ENCODE measurements around the gene NOD2. TPM values are rescaled to one million over a fixed set of nuclear protein-coding genes. Genes with fewer than 3 reads are reported as not detected.

NOD2 gene
- polyA plus RNA-seq, 1 experiment: not detected

DNA sequence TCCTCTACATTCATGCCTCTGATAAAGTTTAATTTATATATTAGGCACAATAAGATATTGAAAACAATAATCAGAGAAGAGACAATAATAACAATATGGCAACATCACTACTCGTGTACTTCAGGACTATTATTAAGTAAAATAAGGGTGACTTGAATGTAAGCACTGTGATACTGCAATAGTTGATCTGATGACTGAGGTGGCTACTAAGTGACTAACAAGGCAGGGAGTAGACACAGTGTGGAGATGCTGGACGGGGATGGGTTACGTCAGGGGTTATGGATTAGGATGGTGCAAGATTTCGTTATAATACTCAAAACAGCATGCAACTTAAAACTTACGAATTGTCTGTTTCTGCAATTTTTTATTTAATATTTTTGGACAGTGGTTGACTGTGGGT lies 81.0 kb downstream of the NOD2 start:
- Histone ChIP-seq H3K9me3 (ENCODE audit: control insufficient read depth, insufficient read depth, low read length) (peaks cover 2% of the 10 kb centered on the region; the same call in 1 of the 2 replicates), H3K27me3 (ENCODE audit: control insufficient read depth, insufficient read depth, low read length) (no peaks in the 10 kb centered on the region), H3K27ac (ENCODE audit: low read depth, low read length) (no peak overlapping the region), H3K4me3 (ENCODE audit: low read depth, low read length) (no peak overlapping the region)
- TF ChIP-seq, protein P1, sequence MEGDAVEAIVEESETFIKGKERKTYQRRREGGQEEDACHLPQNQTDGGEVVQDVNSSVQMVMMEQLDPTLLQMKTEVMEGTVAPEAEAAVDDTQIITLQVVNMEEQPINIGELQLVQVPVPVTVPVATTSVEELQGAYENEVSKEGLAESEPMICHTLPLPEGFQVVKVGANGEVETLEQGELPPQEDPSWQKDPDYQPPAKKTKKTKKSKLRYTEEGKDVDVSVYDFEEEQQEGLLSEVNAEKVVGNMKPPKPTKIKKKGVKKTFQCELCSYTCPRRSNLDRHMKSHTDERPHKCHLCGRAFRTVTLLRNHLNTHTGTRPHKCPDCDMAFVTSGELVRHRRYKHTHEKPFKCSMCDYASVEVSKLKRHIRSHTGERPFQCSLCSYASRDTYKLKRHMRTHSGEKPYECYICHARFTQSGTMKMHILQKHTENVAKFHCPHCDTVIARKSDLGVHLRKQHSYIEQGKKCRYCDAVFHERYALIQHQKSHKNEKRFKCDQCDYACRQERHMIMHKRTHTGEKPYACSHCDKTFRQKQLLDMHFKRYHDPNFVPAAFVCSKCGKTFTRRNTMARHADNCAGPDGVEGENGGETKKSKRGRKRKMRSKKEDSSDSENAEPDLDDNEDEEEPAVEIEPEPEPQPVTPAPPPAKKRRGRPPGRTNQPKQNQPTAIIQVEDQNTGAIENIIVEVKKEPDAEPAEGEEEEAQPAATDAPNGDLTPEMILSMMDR (IDR thresholded peaks at IDR 0.05; ENCODE audit: low read depth, low read length): no peak
- no peak for DNase-seq (ENCODE audit: low read depth, low spot score)
- ChIA-PET CTCF (interaction anchor here (3.1 kb wide), 1 partner anchor 32 kb away, joined by 25 read pairs; no protein-coding TSS in a partner anchor), POLR2A (no interaction called here)

DNA sequence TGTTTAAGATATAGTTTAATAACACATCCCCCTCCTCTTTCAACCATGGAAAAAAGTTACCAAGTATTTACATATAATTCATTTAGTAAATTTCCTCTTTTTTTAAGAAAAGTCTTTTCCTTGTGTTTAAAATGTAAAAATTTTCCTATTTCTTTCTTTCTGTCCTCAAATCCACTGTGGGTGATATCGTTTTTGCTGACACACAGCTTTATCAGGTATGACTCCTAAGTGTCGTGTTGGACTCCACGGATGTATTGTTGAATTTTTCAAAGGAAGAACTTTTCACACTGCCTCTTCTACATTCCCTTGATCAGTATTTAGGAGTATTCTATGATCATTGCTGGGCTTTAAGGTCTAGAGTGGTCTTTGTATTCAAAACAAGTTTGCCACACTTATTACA lies 81.6 kb downstream of the NOD2 start:
- Histone ChIP-seq H3K9me3 (ENCODE audit: control insufficient read depth, insufficient read depth, low read length) (no peaks in the 10 kb centered on the region), H3K4me3 (ENCODE audit: low read depth, low read length) (no peak overlapping the region), H3K27ac (ENCODE audit: low read depth, low read length) (no peak overlapping the region), H3K27me3 (ENCODE audit: control insufficient read depth, insufficient read depth, low read length) (no peaks in the 10 kb centered on the region)
- CTCF ChIA-PET: interaction anchor here (3.1 kb wide), 1 partner anchor 32 kb away, joined by 25 read pairs; no protein-coding TSS in a partner anchor
- POLR2A ChIA-PET: no interaction called here
- DNase-seq (ENCODE audit: low read depth, low spot score): no peak
- TF ChIP-seq, protein P1 (IDR thresholded peaks at IDR 0.05; ENCODE audit: low read depth, low read length): no peak

DNA sequence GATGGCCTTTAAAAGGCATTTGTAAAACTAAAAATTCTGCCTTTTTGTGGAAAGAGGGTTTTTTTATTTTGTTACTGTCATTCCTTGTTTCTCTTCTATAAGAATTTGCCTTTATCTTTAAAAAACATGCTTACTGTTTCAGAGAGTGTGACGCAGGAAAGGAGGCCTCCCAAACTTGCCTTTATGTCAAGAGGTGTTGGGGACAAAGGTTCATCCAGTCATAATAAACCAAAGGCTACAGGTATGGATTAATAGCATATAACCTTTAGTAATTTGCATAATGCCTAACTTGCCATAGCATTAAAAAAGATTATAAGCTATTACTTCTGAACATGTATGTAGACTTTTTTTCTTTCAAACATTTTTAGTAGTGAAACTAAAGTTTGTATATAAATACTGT lies 82.6 kb downstream of the NOD2 start:
- ChIA-PET CTCF (interaction anchor here (0.6 to 6.6 kb wide), 3 partner anchors 27 to 111 kb away, joined by 3 to 91 read pairs (median 11); no protein-coding TSS in a partner anchor), POLR2A (no interaction called here)
- no peak for DNase-seq (ENCODE audit: low read depth, low spot score)
- no peaks in the 10 kb centered on the region for H3K27me3 ChIP-seq (ENCODE audit: control insufficient read depth, insufficient read depth, low read length)
- TF ChIP-seq, protein P1 (IDR thresholded peaks at IDR 0.05; ENCODE audit: low read depth, low read length): no peak
- no peak overlapping the region for H3K4me3 ChIP-seq (ENCODE audit: low read depth, low read length)
- H3K9me3 ChIP-seq (ENCODE audit: control insufficient read depth, insufficient read depth, low read length): no peaks in the 10 kb centered on the region
- H3K27ac ChIP-seq (ENCODE audit: low read depth, low read length): no peak overlapping the region

DNA sequence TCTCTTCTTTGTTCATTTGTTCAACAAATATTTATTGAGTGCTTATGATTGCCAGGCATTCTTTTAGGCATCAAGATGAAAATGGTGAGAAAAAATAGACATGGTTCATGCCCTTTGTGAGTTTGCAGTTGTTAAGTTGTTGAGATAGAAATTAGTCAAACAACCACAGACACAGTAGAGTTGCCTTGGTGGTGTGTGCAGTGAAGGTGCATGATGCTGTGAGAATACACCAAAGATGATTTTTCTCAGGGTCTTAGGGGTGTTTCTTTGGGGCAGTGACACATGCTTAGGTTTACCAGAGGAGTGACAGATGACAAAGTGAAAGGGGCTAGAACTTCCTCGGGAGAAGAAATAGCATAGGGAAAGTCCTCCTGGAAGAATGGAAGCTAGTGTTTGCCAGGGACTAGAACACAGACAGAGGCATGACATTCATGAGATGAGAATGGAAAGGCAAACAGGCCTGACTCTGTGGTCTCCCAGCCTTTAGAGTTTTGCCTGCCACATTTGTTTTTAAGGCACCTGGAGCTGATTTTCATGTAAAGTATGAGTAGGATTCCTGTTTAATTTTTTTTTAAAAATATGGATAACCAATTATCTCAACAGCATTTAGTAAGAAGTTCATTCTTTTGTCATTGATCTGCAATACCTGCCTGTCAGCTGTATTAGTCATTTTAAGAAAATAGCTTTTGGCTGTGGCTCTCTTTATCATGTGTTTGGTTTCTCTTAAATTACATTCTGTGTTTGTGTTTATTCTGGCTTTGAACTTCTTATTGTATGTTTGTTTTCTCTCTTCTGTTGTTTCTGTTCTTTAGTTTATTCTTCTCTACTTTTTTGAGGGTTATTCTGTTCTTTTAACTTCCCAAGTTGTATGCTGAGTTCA lies 85.1 kb downstream of the NOD2 start:
- no peak overlapping the region for H3K27ac ChIP-seq (ENCODE audit: low read depth, low read length)
- no peak for DNase-seq (ENCODE audit: low read depth, low spot score)
- POLR2A ChIA-PET: no interaction called here

More for the DNA sequence above, 85.1 kb downstream of the NOD2 start:
- H3K27me3 ChIP-seq (ENCODE audit: control insufficient read depth, insufficient read depth, low read length): no peaks in the 10 kb centered on the region
- CTCF ChIA-PET: interaction anchor here (6.6 kb wide), 1 partner anchor 28 kb away, joined by 91 read pairs; no protein-coding TSS in a partner anchor
- no peaks in the 10 kb centered on the region for H3K9me3 ChIP-seq (ENCODE audit: control insufficient read depth, insufficient read depth, low read length)
- H3K4me3 ChIP-seq (ENCODE audit: low read depth, low read length): no peak overlapping the region
- TF ChIP-seq, protein P1 (IDR thresholded peaks at IDR 0.05; ENCODE audit: low read depth, low read length): no peak
